Epithelial cell of esophagus (primary cell): ENCODE results near the gene KLHL11.
A peak's percentile ranks its signal among the peaks of the same experiment; 100 is the strongest.
"Not testable (repeated sequence)": the region's sequence is repeated elsewhere in the genome, so short reads cannot be mapped to it uniquely, and the experiment has no call there.

Source experiments
- DNase-seq: peaks from one replicate; pipeline ENCODE4 v3.0.0; 2010; ENCODE audit warnings: low read depth
- H3K4me3 ChIP-seq: 2 replicates; pipeline ENCODE4 v1.5.1; 2011; ENCODE audit warnings: mild to moderate bottlenecking, low read length, control low read depth
- TF ChIP-seq, protein P1 (sequence below): IDR thresholded peaks from 2 replicates; pipeline ENCODE4 v1.5.1; 2011; ENCODE audit warnings: low read depth, mild to moderate bottlenecking, low read length, control low read depth, inconsistent platforms; ENCODE audit not compliant: insufficient read depth; ENCODE audit errors: missing control alignments

Gene KLHL11

DNA sequence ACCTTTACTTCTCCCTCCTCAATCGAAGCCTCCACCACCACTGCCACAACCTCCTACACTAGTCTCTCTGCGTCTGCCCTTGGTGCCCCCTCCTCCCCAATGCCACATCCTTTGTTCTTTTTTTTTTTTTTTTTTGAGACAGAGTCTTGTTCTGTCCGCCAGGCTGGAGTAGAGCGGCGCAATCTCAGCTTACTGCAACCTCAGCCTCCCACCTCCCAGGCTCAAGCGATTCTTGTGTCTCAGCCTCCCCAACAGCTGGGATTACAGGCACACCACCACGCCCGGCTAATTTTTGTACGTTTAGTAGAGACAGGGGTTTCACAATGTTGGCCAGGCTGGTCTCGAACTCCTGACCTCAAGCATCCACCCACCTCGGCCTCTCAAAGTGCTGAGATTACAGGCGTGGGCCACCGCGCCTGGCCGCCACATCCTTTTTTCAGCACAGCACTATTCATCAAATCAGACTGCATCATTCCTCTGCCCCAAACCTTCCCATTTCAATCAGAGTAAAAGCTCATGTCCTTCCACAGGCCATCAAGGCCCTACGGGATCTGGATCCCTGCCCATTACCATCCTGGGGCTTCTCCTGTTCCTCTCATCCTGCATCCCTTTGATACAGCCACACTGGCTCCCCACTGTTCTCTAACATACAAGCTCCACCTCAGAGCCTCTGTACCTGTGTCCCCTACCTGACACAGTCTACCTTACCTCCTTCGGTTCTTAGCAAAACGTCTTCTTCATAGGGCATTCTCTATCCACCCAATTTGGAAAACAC, 2.0 kb downstream of the KLHL11 start:
- DNase-seq = no peak
- TF ChIP-seq, protein P1, sequence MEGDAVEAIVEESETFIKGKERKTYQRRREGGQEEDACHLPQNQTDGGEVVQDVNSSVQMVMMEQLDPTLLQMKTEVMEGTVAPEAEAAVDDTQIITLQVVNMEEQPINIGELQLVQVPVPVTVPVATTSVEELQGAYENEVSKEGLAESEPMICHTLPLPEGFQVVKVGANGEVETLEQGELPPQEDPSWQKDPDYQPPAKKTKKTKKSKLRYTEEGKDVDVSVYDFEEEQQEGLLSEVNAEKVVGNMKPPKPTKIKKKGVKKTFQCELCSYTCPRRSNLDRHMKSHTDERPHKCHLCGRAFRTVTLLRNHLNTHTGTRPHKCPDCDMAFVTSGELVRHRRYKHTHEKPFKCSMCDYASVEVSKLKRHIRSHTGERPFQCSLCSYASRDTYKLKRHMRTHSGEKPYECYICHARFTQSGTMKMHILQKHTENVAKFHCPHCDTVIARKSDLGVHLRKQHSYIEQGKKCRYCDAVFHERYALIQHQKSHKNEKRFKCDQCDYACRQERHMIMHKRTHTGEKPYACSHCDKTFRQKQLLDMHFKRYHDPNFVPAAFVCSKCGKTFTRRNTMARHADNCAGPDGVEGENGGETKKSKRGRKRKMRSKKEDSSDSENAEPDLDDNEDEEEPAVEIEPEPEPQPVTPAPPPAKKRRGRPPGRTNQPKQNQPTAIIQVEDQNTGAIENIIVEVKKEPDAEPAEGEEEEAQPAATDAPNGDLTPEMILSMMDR = no peak
- H3K4me3 ChIP-seq = peak overlapping the region; percentile 91

DNA sequence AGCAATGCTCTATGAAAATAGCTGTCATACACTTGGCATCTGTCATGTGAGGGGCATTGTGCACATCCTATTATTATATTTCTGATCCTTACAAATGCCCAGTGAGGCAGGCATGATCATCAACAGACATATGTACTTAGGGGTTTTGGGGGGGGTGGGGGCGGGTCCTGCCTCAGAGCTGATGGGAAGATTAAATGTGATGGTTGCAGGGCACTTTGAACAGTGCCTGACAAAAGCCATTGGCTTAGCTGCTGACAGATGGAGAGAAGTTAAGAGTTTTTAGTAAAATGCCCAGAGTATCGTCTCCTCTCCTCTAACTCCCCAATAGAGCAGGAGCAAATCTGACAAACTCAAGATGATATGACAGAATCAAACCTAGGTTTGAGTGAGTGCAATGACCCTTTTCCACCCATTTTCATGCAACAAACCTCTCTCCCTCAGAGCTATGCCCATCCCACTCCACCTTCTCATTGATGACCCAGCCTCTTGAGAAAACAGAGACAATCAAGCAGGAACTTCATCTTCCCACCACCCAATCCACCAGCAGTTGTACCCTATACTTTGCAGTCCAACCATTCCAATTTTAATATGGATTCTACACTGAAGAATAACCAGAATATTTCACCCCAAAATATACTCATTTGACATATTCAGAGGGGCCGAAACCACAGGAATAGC, 4.8 kb downstream of the KLHL11 start:
- no peak overlapping the region for H3K4me3 ChIP-seq
- TF ChIP-seq, protein P1 = no peak
- DNase-seq = no peak

DNA sequence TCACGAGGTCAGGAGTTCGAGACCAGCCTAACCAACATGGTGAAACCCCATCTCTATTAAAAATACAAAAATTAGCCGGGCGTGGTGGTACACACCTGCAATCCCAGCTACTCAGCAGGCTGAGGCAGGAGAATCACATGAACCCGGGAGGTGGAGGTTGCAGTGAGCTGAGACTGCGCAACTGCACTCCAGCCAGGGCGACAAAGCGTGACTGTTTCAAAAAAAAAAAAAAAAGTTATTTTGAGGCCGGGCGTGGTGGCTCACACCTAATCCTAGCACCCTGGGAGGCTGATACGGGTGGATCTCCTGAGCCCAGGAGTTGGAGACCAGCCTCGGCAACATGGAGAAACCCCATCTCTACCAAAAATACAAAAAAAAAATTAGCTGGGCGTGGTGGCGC, 13.8 kb downstream of the KLHL11 start:
- DNase-seq, H3K4me3 ChIP-seq: not testable (repeated sequence)

DNA sequence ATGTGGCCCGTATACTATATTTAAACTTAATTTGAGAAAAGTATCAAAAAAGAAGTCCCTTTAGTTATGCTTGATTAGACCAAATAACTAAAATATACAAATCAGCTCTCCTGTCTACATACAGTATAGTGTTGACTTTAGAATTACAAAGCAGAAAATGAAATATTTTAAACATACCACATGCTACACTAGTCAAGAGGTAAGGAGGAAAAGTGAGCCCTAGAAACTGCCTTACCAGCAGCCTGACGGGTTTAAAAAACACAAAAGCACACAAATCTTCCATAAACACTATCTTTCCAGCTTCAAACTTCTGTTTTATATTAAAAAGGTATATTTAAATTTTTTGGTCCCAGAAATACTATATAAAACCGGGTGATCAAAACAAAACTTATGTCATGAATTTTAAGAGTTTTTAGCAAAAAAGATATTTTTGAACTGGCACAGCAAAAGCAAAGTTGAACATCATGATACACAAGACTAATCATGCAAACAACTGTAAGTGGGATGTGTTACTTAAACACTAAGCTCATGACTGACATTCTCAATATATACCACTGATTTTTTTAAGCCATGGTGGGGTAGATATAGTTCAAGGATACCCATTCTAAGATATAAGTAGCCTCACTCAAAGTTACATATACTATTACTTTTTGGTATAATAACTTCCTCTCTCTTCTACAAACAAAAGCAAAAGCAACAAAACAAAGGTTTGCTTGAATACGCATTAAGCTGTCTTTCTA, 15.8 kb downstream of the KLHL11 start:
- TF ChIP-seq, protein P1 = no peak
- DNase-seq = no peak
- no peak overlapping the region for H3K4me3 ChIP-seq

DNA sequence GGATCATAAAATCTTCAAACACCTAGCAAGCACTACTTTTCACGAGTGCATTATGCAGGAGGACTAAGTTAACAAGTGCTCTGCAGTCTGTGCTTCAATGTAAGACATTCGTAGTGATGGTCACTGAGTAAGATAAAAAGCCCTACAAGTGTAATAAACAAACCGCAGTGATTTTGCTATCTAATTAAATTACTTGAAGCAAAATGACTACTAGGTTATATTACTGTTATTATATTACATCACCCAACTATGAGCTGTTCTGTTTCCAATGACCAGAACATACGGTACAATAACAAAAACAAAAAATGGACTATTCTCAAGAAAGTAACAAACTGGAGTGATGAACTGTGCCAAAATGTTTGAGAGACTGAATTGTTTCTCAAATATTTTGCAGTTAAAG, 16.4 kb downstream of the KLHL11 start:
- TF ChIP-seq, protein P1 = no peak

DNA sequence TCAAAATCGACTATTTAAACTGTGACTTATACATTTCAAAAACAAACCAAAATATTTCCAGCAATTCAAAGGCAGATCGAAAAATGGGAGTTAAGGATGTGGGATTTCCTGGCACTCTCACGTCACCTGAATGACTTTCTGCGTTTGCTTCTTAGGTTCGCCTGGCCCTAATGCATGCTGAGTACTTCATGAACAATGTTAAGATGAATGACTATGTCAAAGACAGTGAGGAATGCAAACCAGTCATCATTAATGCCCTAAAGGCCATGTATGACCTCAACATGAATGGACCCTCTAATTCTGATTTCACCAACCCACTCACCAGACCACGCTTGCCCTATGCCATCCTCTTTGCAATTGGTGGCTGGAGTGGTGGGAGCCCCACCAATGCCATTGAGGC, 20.3 kb downstream of the KLHL11 start:
- TF ChIP-seq, protein P1 = no peak
- H3K4me3 ChIP-seq = no peak overlapping the region
- DNase-seq = peak; percentile 76

More for the DNA sequence above, 16.4 kb downstream of the KLHL11 start:
- H3K4me3 ChIP-seq = no peak overlapping the region
- no peak for DNase-seq

DNA sequence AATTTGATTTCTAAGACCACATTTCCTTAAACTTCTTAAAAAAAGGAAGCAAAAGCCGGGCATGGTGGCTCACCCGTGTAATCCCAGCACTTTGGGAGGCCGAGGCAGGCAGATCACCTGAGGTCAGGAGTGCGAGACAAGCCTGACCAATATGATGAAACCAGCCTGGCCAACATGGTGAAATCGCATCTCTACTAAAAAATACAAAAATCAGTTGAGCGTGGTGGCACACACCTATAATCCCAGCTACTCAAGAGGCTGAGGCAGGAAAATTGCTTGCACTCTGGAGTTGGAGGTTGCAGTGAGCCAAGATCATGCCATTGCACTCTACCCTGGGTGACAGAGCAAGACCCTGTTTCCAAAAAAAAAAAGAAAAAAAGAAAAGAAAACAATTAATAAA, 24.4 kb downstream of the KLHL11 start:
- not testable (repeated sequence) for H3K4me3 ChIP-seq, DNase-seq

DNA sequence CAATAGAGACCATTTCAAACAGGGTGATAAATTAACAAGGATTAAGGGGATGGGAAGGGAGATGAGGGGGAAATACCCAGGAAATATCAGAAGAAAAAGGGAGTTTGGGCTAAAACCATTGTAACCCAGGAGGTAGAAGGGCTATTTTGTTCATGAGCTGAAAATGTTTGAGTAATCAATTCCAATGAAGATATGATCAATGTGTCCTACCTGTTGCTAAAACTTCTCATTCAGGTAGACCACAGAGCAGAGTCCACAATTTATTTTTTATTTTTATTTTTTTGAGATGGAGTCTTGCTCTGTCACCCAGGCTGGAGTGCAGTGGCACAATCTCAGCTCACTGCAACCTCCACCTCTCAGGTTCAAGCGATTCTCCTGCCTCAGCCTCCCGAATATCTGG, 25.8 kb downstream of the KLHL11 start:
- not testable (repeated sequence) for H3K4me3 ChIP-seq, DNase-seq
